Measurements from ENCODE around the gene PSG4.
"Not testable (repeated sequence)": the region's sequence is repeated elsewhere in the genome, so short reads cannot be mapped to it uniquely, and the experiment has no call there.

The PSG4 gene

DNA sequence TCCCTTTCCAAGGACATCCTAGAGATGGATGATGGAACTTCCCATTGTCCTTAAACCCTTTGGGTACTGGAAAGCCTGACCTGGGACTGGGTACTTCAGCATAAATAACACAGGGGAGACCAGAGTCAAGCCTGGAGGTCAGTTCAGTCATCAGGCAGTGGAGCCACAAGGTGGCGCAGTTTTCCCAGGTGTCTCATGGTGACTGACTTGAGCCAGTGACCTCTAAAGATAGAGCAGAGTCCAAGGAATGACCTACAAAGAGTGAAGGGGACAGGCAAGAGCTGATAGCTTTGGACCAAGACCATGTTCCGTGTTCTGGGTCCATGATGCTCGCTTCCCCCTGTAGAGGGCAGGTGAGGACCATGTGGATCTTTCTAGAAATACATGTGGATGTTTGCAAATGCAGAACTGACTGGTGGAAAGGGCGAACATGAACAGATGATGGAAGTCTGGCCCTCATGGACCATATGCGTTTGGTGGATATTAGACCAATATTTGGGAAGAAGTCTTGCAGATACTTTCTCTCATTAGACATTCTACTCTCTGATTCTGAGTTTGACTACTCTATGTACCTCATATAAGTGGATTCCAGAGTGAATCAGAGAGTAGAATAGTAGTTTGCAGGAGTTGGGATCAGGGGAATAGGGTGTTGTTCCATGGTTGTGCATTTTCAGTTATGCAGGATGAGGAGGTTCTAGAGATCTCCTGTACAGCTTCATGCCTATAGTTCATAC is 6.6 kb downstream of the PSG4 start:
- DNase-seq (ENCODE audit: low read depth in 2 of 2) = not testable (repeated sequence)

DNA sequence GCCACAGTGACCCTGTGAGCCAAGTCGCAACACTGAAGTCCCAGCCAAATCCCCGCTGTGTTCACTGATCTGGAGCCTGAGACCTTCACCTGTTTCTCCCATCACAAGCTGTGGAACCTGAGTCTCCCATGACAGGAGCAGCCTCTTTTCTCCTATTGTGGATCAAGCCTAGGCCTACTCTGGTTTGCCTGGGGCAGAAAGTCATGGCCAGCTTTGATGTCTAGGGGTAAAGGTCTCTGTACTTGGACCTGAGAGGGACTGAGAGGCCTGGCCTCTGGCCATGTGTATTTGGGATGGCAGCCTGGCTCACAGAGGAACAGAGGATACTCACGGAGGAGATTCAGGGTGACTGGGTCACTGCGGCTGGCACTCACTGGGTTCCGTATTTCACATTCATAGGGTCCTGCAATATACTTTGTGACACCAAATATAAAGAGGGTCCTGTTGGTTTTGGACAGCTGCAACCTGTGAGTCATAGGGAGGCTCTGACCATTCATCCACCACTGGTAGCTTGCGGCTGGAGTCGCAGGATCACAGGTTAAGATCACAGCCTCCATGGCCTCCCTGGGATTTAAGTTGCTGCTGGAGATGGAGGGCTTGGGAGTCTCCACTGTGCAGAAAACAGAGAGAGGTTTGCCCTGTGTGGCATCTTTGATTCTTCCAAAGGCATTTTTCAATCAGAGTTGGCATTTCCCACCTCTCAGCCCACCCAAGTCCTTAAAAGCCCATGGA is 7.6 kb downstream of the PSG4 start:
- DNase-seq (ENCODE audit: low read depth in 2 of 2) = not testable (repeated sequence)

DNA sequence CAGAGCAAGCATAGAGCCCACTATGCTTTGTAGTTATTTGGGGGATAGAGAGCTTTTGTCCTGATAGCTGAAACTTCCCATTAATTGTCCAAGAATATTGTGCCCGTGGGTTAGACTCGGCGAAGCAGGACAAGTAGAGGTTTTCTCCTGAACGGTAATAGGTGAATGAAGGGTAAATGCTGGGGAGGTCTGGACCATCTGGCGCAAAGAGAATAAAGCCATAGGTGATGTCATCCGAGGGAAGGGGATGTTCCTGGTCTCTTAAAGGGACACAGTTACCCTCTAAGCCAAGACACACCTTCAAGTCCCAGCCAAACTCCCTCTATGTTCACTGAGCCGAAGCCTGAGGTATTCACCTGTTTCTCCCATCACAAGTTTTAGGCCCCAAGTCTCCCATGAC is 11.0 kb downstream of the PSG4 start:
- not testable (repeated sequence) for DNase-seq (ENCODE audit: low read depth in 2 of 2)

DNA sequence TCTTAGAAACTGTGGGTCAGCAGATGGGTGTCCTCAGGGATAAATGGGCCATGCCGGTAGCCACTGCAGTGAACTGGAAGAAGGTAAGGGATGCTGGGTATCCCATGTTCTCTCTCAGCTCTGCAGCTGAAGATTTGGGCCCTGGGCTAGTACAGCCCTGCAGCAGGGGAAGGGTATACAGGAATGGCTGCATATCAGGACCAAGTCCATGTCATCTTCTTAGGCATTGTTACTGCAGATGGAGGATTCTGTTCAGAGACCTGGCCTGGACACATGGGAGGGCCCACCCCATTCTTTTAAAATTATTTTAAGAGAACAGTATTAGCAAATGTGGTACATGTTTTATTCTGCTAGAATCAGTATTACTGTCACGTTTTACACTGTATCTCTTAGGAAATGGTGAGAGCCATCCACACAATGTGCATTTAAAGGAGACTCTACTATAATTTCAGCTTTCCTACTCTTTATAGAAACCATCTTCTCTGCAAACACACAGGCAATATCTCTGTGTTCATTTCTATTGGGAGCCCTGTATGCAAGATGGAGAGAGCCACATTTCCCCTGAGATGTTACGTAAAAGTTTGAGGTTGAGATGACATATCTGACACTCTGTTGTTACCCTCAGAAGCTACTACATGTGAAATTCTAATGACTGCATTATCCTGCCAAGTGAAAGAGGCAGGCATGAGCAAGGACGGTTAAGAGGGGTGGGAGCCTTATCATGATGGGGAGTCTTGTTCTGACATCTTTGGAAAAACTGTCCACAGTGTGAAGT is 12.9 kb downstream of the PSG4 start:
- not testable (repeated sequence) for DNase-seq (ENCODE audit: low read depth in 2 of 2)

DNA sequence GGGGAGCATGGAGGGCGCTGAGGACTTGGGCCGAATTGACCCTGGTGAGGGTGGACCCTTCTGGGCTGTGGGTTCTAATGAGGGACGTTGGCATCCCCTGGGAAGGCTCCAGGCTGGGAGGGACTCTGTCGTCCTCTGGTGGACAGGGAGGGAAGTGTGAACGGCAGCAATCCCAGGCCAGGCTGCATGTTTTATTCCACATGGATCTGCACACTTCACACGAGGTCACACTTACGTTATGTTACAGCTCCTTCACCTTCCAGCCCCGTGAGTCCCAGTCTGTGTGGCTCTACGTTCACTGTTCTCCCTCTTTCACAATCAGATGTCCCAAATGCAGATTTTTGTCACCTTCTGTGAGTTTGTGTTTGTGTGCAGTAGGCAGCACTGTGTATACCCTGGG is 17.3 kb downstream of the PSG4 start:
- DNase-seq (ENCODE audit: low read depth in 2 of 2) = not testable (repeated sequence)

DNA sequence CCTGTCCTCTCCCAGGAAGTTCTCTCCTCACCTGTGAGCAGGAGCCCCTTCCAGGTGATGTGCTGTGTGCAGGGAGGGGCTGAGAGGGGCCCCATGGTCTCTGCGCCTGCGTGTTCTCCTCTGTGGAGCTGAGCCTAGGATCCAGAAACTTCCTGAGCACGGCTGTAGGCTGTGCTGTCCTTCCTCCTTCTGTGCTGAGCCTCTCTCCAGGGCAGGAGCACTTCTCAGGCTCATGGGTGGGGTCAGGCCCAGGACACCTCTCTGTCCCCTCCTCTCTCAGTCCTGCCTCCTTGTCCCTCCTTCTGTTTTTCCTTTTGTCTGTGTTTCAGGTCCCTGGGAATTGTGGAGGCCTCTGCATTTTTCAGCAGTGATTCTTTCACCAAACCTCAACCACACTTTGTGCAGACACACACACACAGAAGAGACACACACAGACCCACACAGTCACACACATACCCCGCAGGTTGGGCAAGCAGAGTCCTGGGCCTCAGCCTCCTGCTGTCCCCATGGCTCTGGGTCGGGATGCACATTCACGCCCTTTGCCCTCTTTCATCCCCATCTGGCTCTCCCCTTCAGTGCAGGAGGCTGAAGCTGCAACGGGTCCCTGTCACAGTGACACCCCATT is 19.0 kb downstream of the PSG4 start, which contains the start of gene PSG5:
PSG5 (minus strand) TSS at position 226 of the 625 bp plus-strand sequence; CDS start at position 95, 131 bp downstream.
- DNase-seq (ENCODE audit: low read depth in 2 of 2) = not testable (repeated sequence)

DNA sequence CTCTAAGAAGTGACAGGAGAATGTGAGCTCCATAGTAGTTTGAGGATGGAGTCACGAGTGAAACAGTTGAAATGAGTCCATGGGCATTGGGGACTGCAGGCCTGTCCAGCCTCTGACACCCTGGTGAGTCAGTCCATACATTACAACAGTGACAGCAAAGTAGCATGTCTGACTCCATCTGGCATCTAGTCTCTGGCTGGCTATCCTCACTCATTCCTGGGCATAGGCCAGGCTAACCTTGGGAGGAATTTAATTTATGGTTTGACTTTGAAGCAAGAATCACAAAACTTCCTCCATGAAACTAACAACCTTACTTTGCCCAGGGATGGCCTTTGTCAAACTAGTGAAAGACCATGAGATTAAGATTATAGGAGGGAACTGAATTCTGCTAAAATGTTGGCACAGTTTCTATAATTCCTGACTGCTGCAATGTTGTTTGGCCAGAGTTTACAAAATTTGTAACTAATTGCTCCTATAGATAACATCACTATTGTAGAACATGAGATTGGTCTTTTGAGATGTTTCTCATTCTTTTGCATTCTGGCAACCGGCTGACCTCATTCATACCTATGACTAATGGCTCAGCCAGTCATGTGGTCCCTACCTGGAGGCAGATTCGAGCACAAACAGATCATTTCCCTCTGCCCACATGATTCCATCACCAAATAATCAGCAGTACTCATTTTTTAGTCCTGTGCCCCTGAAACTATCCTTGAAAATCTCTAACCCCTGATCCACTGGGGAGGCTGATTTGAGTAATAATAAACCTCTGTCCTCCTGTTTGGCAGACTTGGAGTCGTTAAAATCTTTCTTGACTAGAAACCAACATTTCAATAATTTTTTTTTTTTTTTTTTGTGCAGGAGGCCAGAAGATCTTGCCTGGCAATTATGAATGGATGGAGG is 23.3 kb downstream of the PSG4 start:
- DNase-seq (ENCODE audit: low read depth in 2 of 2) = not testable (repeated sequence)

DNA sequence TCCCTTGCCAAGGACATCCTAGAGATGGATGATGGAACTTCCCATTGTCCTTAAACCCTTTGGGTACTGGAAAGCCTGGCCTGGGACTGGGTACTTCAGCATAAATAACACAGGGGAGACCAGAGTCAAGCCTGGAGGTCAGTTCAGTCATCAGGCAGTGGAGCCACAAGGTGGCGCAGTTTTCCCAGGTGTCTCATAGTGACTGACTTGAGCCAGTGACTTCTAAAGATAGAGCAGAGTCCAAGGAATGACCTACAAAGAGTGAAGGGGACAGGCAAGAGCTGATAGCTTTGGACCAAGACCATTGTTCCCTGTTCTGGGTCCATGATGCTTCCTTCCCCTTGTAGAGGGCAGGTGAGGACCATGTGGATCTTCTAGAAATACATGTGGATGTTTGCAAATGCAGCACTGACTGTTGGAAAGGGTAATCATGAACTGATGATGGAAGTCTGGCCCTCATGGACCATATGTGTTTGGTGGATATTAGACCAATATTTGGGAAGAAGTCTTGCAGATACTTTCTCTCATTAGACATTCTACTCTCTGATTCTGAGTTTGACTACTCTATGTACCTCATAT is 25.8 kb downstream of the PSG4 start:
- DNase-seq (ENCODE audit: low read depth in 2 of 2) = peak in 1 of 2 donors; percentile 8

DNA sequence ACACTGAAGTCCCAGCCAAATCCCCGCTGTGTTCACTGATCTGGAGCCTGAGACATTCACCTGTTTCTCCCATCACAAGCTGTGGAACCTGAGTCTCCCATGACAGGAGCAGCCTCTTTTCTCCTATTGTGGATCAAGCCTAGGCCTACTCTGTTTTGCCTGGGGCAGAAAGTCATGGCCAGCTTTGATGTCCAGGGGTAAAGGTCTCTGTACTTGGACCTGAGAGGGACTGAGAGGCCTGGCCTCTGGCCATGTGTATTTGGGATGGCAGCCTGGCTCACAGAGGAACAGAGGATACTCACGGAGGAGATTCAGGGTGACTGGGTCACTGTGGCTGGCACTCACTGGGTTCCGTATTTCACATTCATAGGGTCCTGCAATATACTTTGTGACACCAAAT is 26.9 kb downstream of the PSG4 start:
- not testable (repeated sequence) for DNase-seq (ENCODE audit: low read depth in 2 of 2)

DNA sequence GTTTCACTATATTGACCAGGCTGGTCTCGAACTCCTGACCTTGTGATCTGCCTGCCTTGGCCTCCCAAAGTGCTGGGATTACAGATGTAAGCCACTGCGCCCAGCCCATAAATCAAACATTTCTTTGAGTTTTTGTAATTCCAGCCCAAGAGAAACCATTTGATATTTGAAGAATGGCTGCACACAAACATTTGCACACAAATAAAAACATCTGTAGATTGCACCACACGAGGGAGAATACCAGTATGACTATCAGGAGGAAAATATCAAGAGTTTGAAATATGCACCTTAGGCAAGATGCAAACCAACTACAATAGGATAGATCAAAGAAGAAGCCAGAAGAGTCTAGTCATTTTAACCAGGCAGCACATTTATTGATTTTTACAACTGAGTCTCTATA is 39.5 kb downstream of the PSG4 start:
- not testable (repeated sequence) for DNase-seq (ENCODE audit: low read depth in 2 of 2)

DNA sequence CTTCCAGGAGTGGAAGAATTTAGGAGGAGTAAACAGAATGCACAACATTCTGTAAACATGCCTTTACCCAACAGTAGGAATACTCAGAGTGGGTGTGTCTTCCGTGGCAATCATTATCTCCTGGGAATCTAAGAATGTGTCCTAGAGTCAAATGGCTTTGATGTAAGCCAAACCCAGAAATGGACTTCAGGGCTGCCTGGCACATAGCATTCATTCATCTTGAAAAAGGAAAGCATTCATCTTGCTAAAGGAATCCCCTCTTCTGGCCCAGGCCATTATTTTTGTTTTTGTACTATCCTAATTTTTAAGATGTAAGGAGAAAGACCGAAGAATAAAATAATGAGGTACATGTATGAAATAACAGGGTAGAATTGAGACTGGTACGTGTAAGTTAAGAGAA is 42.3 kb downstream of the PSG4 start:
- DNase-seq (ENCODE audit: low read depth in 2 of 2) = not testable (repeated sequence)

DNA sequence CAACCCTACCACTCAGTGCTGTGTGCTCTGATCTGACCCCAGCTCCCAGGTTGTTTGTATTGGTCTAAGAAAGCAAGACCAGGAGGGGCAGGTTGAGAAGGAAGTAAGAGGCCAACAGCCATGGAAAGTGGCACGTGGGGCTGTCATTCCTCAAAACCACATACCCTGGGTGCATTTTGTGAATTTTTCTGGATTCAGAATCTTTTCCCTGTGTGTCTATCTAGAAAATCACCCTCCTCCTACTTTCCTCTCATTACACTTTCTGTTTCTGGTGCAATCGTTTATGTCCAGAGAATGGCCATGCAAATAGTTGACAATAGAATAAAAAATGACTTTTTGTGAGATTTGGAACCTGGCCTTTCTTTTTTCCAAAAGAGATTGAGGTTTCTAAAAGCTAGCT is 43.2 kb downstream of the PSG4 start:
- DNase-seq (ENCODE audit: low read depth in 2 of 2) = not testable (repeated sequence)

DNA sequence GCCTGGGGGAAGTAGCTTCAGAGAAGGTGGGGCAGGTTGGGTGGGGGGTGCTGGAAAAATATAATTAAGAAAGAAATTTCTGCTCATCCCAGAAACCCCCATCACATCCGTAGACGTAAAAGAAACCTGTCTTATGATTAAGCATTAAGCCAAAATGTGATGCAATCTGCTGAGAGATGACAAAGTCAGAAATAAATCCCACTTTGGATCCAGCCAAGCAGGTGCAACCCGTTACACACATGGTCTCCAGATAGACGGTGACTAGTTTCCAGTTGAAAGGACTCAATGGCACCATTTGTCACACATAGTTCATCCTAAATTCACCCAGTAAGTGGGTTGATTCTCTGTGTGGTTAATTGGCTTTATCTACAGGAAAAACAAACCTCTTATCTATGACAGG is 53.2 kb downstream of the PSG4 start:
- DNase-seq (ENCODE audit: low read depth in 2 of 2) = no peak

DNA sequence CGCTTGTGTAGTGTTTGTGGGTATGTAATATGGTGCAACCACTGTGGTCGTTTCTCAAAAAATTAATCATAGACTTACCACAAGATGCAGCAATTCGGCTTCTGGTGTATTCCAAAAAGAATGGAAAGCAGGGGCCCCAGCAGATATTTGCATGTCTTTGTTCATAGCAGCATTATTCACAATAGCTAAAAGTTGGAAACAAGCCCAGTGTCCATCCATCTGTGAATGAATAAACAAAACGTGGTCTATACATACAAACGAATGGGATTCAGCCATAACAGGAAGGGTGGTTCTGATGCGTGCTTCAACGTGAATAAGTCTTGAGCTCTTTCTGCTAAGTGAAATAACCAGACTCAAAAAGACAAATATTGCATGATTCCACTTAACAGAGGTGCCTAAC is 55.6 kb downstream of the PSG4 start:
- not testable (repeated sequence) for DNase-seq (ENCODE audit: low read depth in 2 of 2)

DNA sequence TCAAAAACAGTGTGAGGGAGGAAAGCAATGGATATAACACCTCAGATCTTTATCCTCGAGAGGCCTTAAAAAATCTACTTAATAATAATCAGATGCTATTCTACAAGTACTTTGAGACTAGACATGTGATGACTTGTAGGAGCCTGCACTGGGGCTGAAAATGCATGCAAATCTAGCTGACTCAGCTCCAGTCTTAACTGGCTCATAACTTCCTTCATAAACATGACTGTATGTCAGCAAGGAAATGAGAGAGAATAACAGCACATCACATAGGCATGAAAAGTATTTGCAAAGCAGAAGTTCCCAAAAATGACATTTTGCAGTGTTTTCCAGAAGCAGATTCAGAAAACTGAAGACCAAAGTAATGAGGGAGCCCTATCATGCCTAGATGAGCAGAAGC is 57.2 kb downstream of the PSG4 start:
- no peak for DNase-seq (ENCODE audit: low read depth in 2 of 2)
